Sigmoid colon (tissue), 7 donors: Measurements from ENCODE around the gene B3GALT2. TPM values are rescaled to one million over a fixed set of nuclear protein-coding genes. Genes with fewer than 3 reads are reported as not detected.
"Not testable (repeated sequence)": the region's sequence is repeated elsewhere in the genome, so short reads cannot be mapped to it uniquely, and the experiment has no call there.

ENCODE experiments used
- DNase-seq: peaks from one replicate; pipeline ENCODE4 v3.0.0-alpha.2; 2019
- H3K27ac ChIP-seq, 4 donors: fragments of 200-600 bp; sonication (generic); one replicate each; pipeline ENCODE4 v1.5.1; 2016 to 2019; ENCODE audit warnings: mild to moderate bottlenecking in 1 of 4
- H3K27me3 ChIP-seq, 3 donors: fragments of 200-600 bp; sonication (generic); one replicate each; pipeline ENCODE4 v1.5.1; 2019; ENCODE audit warnings: mild to moderate bottlenecking in 1 of 3
- H3K36me3 ChIP-seq, 4 donors: fragments of 200-600 bp; sonication (generic); one replicate each; pipeline ENCODE4 v1.5.1; 2016 to 2019
- H3K4me1 ChIP-seq, 4 donors: fragments of 200-600 bp; sonication (generic); one replicate each; pipeline ENCODE4 v1.5.1; 2017 to 2019
- H3K4me3 ChIP-seq, 4 donors: fragments of 200-600 bp; sonication (generic); one replicate each; pipeline ENCODE4 v1.5.1; 2017 to 2019; ENCODE audit warnings: mild to moderate bottlenecking in 2 of 4, moderate library complexity in 1 of 4
- H3K9me3 ChIP-seq, 4 donors: fragments of 200-600 bp in 3 of 4; sonication (generic) in 3 of 4; one replicate each; pipeline versions ENCODE4 v1.5.1 to v1.6.1; 2013 to 2019
- CTCF ChIP-seq, 4 experiments: fragments of 450-650 bp in 3 of 4; fragments of 200-600 bp in 1 of 4; IDR thresholded peaks; one replicate each; pipeline ENCODE4 v1.5.1; 2016 to 2019; ENCODE audit warnings: antibody characterized with exemption in 4 of 4, mild to moderate bottlenecking in 3 of 4, moderate library complexity in 2 of 4
- EP300 ChIP-seq, 4 donors: sonication (generic); formaldehyde crosslinking; IDR thresholded peaks; one replicate each; pipeline ENCODE4 v1.6.1; 2017; ENCODE audit warnings: antibody characterized with exemption in 4 of 4
- POLR2A ChIP-seq, 2 donors: fragments of 450-650 bp; IDR thresholded peaks; one replicate each; pipeline ENCODE4 v1.6.1; 2016; ENCODE audit warnings: antibody characterized with exemption in 2 of 2, mild to moderate bottlenecking in 2 of 2, moderate library complexity in 2 of 2
- POLR2AphosphoS5 ChIP-seq, 4 donors: sonication (generic); formaldehyde crosslinking; IDR thresholded peaks; one replicate each; pipeline ENCODE4 v1.6.1; 2017; ENCODE audit warnings: antibody characterized with exemption in 4 of 4
- WGBS, 2 donors: extraction: QIAGEN DNeasy Blood & Tissue Kit; methylation state at CpG; one replicate each; pipeline ENCODE4 v1.1.7; 2013; 5-methylcytosine and 5-hydroxymethylcytosine counted together
- intact Hi-C: fragments of 100-400 bp; cut with DNase I; formaldehyde crosslinking; loops from one replicate; pipeline ENCODE4 v1.15.1; 2023
- polyA plus RNA-seq, 3 donors: library from polyadenylated mRNA; stranded (reverse); fragments of 200-250 nt; gene quantifications; one replicate each; pipeline ENCODE4 v1.2.3, GENCODE V29; 2013
- total RNA-seq, 4 donors: library from RNA; depleted of rRNA; stranded (reverse); fragments of >200 nt; gene quantifications; one replicate each; pipeline ENCODE4 v1.1.0, GENCODE V29; 2016
- donor health status: healthy with polysubstance abuse.
- donor health status: Bipolar disorder and iron deficiency.
- donor health status: healthy.

The B3GALT2 gene
- total RNA-seq (10 to 100 TPM in 1 of 4 donors, 1 to 10 TPM in 2, under 1 TPM in 1; 0.83 to 11.1 (median 3.3) TPM), polyA plus RNA-seq (under 1 TPM; under 0.01 to 0.47 (median 0.46) TPM)

- peak within 1 kb of the TSS; percentile 18 to 45 (median 38) for H3K4me3 ChIP-seq
- H3K36me3 ChIP-seq, result no peaks in the 10 kb centered on the region
- WGBS, 2 donors, result 10 to 40% methylated on average over 13 of the region's 13 CpGs
- DNase-seq, result peak; percentile 63
- H3K27ac ChIP-seq, result peak within 1 kb of the TSS; percentile 46 to 73 (median 72)
- TF ChIP-seq CTCF (IDR thresholded peaks at IDR 0.05) (no peak), POLR2AphosphoS5 (IDR thresholded peaks at IDR 0.05) (peak in 3 of 4 donors; percentile 28 to 64 (median 57)), EP300 (IDR thresholded peaks at IDR 0.05) (no peak), POLR2A (IDR thresholded peaks at IDR 0.05) (peak in 1 of 2 donors; percentile 29)
- intact Hi-C loops, result loop anchor here (5.0 to 10.0 kb wide), 4 partner anchors 156 to 1109 kb away; no protein-coding TSS in a partner anchor
- H3K9me3 ChIP-seq, result no peaks in the 10 kb centered on the region
- H3K4me1 ChIP-seq, result peaks cover 0 to 97% (median 57%) of the 10 kb centered on the region in 4 donors
- H3K27me3 ChIP-seq, result no peaks in the 10 kb centered on the region
These were observed at the start of gene B3GALT2 for GRCh38 chr1:193185901-193186731. Gene B3GALT2, minus strand, starts transcription at chr1:193186613. Its CDS starts 5,051 bp downstream, at chr1:193181562.

- no peaks in the 10 kb centered on the region for H3K4me1 ChIP-seq
- intact Hi-C loops, result no loop called here
- 57 to 74% methylated on average over 1 of the region's 1 CpG for WGBS, 2 donors
- H3K27me3 ChIP-seq, result no peaks in the 10 kb centered on the region
- peaks cover 0 to 34% (median 2%) of the 10 kb centered on the region in 4 donors for H3K36me3 ChIP-seq
- no peak overlapping the region for H3K4me3 ChIP-seq
- TF ChIP-seq POLR2AphosphoS5 (IDR thresholded peaks at IDR 0.05) (no peak), EP300 (IDR thresholded peaks at IDR 0.05) (no peak), CTCF (IDR thresholded peaks at IDR 0.05) (no peak), POLR2A (IDR thresholded peaks at IDR 0.05) (no peak)
- H3K27ac ChIP-seq, result no peak overlapping the region
- DNase-seq, result no peak
- no peaks in the 10 kb centered on the region for H3K9me3 ChIP-seq
These were observed 48.1 kb upstream of the B3GALT2 start for GRCh38 chr1:193234530-193234929.

- H3K9me3 ChIP-seq, H3K27ac ChIP-seq, H3K4me3 ChIP-seq, H3K4me1 ChIP-seq, DNase-seq, intact Hi-C loops, H3K27me3 ChIP-seq: not testable (repeated sequence)
- H3K36me3 ChIP-seq, result peaks cover 0 to 17% (median 2%) of the 10 kb centered on the region in 4 donors
These were observed 44.7 kb upstream of the B3GALT2 start for GRCh38 chr1:193231146-193231545.

- H3K9me3 ChIP-seq, result no peaks in the 10 kb centered on the region
- H3K27me3 ChIP-seq, result no peaks in the 10 kb centered on the region
- H3K36me3 ChIP-seq, result peaks cover 0 to 12% (median 2%) of the 10 kb centered on the region in 4 donors
- intact Hi-C loops, result no loop called here
- WGBS, 2 donors, result 80 to 90% methylated on average over 3 of the region's 3 CpGs
- H3K4me3 ChIP-seq, result no peak overlapping the region
- TF ChIP-seq POLR2AphosphoS5 (IDR thresholded peaks at IDR 0.05) (no peak), CTCF (IDR thresholded peaks at IDR 0.05) (no peak), EP300 (IDR thresholded peaks at IDR 0.05) (no peak), POLR2A (IDR thresholded peaks at IDR 0.05) (no peak)
- DNase-seq, result no peak
- H3K27ac ChIP-seq, result no peak overlapping the region
- peaks cover 0 to 3% (median 0%) of the 10 kb centered on the region in 4 donors for H3K4me1 ChIP-seq
These were observed 42.7 kb upstream of the B3GALT2 start for GRCh38 chr1:193229136-193229535.

GRCh38 chr1:193222056-193222615 is 35.7 kb upstream of the B3GALT2 start:
- WGBS, 2 donors, result 83 to 89% methylated on average over 8 of the region's 8 CpGs
- no peak for TF ChIP-seq POLR2AphosphoS5 (IDR thresholded peaks at IDR 0.05)
- TF ChIP-seq EP300 (IDR thresholded peaks at IDR 0.05), result no peak
- TF ChIP-seq POLR2A (IDR thresholded peaks at IDR 0.05), result no peak
- TF ChIP-seq CTCF (IDR thresholded peaks at IDR 0.05), result no peak
- intact Hi-C loops, result no loop called here
- no peak overlapping the region for H3K4me3 ChIP-seq
- no peaks in the 10 kb centered on the region for H3K27me3 ChIP-seq
- H3K9me3 ChIP-seq, result no peaks in the 10 kb centered on the region
- H3K4me1 ChIP-seq, result peaks cover 0 to 21% (median 11%) of the 10 kb centered on the region in 4 donors
- no peak overlapping the region for H3K27ac ChIP-seq
- peaks cover 0 to 5% (median 2%) of the 10 kb centered on the region in 4 donors for H3K36me3 ChIP-seq
- DNase-seq, result no peak
